OCI-LY7 (cell line): Measurements from ENCODE around the gene PHF13.

Source experiments
- EZH2phosphoT487 ChIP-seq: fragments of 200-600 bp; sonication (generic); IDR thresholded peaks from 2 replicates; pipeline ENCODE4 v1.6.1; 2018; ENCODE audit warnings: low read depth, borderline replicate concordance, mild to moderate bottlenecking, mixed run types, antibody characterized with exemption, low read length, moderate library complexity, mixed read lengths
- TF ChIP-seq, protein P1 (sequence below): fragments of 200-600 bp; sonication (generic); conservative IDR thresholded peaks from 2 replicates; pipeline ENCODE4 v1.5.1; 2014; ENCODE audit warnings: mild to moderate bottlenecking, antibody characterized with exemption, low read length, moderate library complexity, mixed read lengths

- TF ChIP-seq EZH2phosphoT487, result no peak
- TF ChIP-seq, protein P1, sequence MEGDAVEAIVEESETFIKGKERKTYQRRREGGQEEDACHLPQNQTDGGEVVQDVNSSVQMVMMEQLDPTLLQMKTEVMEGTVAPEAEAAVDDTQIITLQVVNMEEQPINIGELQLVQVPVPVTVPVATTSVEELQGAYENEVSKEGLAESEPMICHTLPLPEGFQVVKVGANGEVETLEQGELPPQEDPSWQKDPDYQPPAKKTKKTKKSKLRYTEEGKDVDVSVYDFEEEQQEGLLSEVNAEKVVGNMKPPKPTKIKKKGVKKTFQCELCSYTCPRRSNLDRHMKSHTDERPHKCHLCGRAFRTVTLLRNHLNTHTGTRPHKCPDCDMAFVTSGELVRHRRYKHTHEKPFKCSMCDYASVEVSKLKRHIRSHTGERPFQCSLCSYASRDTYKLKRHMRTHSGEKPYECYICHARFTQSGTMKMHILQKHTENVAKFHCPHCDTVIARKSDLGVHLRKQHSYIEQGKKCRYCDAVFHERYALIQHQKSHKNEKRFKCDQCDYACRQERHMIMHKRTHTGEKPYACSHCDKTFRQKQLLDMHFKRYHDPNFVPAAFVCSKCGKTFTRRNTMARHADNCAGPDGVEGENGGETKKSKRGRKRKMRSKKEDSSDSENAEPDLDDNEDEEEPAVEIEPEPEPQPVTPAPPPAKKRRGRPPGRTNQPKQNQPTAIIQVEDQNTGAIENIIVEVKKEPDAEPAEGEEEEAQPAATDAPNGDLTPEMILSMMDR, result no peak
Measured at GRCh38 chr1:6570100-6570499, 43.4 kb upstream of the PHF13 start.
